Fibroblast of the aortic adventitia (primary cell): ENCODE results near the gene ADAMTS3. TPM values are rescaled to one million over a fixed set of nuclear protein-coding genes. Genes with fewer than 3 reads are reported as not detected.
A peak's percentile ranks its signal among the peaks of the same experiment; 100 is the strongest.

Experiments used
- DNase-seq: peaks from one replicate; pipeline ENCODE4 v3.0.0-alpha.2; 2010; ENCODE audit warnings: low read depth
- H3K4me3 ChIP-seq: 2 replicates; pipeline ENCODE4 v1.5.1; 2011; ENCODE audit warnings: low read depth, mild to moderate bottlenecking, control low read depth, low read length, moderate library complexity
- CTCF ChIP-seq: IDR thresholded peaks from 2 replicates; pipeline ENCODE4 v1.5.1; 2011; ENCODE audit warnings: mild to moderate bottlenecking, low read length, control low read depth, inconsistent platforms; ENCODE audit not compliant: insufficient read depth
- total RNA-seq: library from RNA; depleted of rRNA; stranded (reverse); fragments of >200 nt; gene quantifications from 2 replicates; pipeline ENCODE4 v1.2.3, GENCODE V29; 2012; ENCODE audit warnings: low replicate concordance

Gene ADAMTS3
- total RNA-seq, 1 donor = 20.3 TPM

GRCh38 chr4:72302981-72303704 is 265.9 kb downstream of the ADAMTS3 start:
- peak; percentile 68 for TF ChIP-seq CTCF
- peak; percentile 62 for DNase-seq
- H3K4me3 ChIP-seq = no peak overlapping the region

- no peak for DNase-seq
- no peak overlapping the region for H3K4me3 ChIP-seq
- TF ChIP-seq CTCF = no peak
Measured at GRCh38 chr4:72301759-72302158, 267.3 kb downstream of the ADAMTS3 start.

- no peak for TF ChIP-seq CTCF
- DNase-seq = no peak
- H3K4me3 ChIP-seq = no peak overlapping the region
Measured at GRCh38 chr4:72300126-72300525, 268.9 kb downstream of the ADAMTS3 start.

GRCh38 chr4:72295966-72296557 is 273.0 kb downstream of the ADAMTS3 start:
- peak; percentile 72 for TF ChIP-seq CTCF
- no peak overlapping the region for H3K4me3 ChIP-seq
- peak; percentile 81 for DNase-seq

GRCh38 chr4:72290737-72291136 is 278.3 kb downstream of the ADAMTS3 start:
- no peak for TF ChIP-seq CTCF
- H3K4me3 ChIP-seq = no peak overlapping the region
- DNase-seq = no peak

- TF ChIP-seq CTCF = no peak
- DNase-seq = no peak
- no peak overlapping the region for H3K4me3 ChIP-seq
Measured at GRCh38 chr4:72286910-72287309, 282.1 kb downstream of the ADAMTS3 start.
